Keratinocyte (primary cell): Measurements from ENCODE around the gene CACFD1. TPM values are rescaled to one million over a fixed set of nuclear protein-coding genes. Genes with fewer than 3 reads are reported as not detected.

Experiments used
- DNase-seq: peaks from one replicate; pipeline ENCODE4 v3.0.0-alpha.2; 2011; ENCODE audit warnings: low read depth, missing footprints, low spot score
- FAIRE-seq: peaks from 2 replicates; lab custom pipeline; 2011; peaks lifted over from hg19 to GRCh38; lab: Jason Lieb, UNC
- H2AFZ ChIP-seq: 2 replicates; pipeline ENCODE4 v1.6.0; 2012; ENCODE audit warnings: low read length, control low read depth, inconsistent platforms; ENCODE audit not compliant: control insufficient read depth
- H3K27ac ChIP-seq: 2 replicates; pipeline ENCODE4 v1.5.1; 2011; ENCODE audit warnings: low read length; ENCODE audit not compliant: control insufficient read depth, insufficient read depth
- H3K27me3 ChIP-seq: 3 replicates; pipeline ENCODE4 v1.6.0; 2011; ENCODE audit warnings: low read length; ENCODE audit not compliant: control insufficient read depth, insufficient read depth; ENCODE audit errors: extremely low read depth
- H3K36me3 ChIP-seq, 2 experiments: 2 replicates in 1 of 2; 3 replicates in 1 of 2; pipeline ENCODE4 v1.5.1; 2011; ENCODE audit warnings: low read length in 2 of 2, mild to moderate bottlenecking in 1 of 2; ENCODE audit not compliant: control insufficient read depth in 2 of 2, insufficient read depth in 2 of 2; ENCODE audit errors: extremely low read depth in 1 of 2
- H3K4me1 ChIP-seq: 3 replicates; pipeline ENCODE4 v1.5.1; 2011; ENCODE audit warnings: low read length; ENCODE audit not compliant: control insufficient read depth, insufficient read depth; ENCODE audit errors: extremely low read depth
- H3K4me2 ChIP-seq: 3 replicates; pipeline ENCODE4 v1.6.0; 2011; ENCODE audit warnings: low read depth, low read length; ENCODE audit not compliant: control insufficient read depth, insufficient read depth; ENCODE audit errors: extremely low read depth
- H3K4me3 ChIP-seq, 3 experiments: fragments of 200-600 bp in 1 of 3; sonication (generic) in 1 of 3; 2 replicates in 2 of 3; 3 replicates in 1 of 3; pipeline ENCODE4 v1.5.1; 2011 to 2016; ENCODE audit warnings: low read length in 3 of 3, mild to moderate bottlenecking in 3 of 3, control low read depth in 2 of 3, inconsistent platforms in 1 of 3, low read depth in 1 of 3, mixed read lengths in 1 of 3, mixed run types in 1 of 3, moderate library complexity in 1 of 3; ENCODE audit not compliant: control insufficient read depth in 2 of 3, insufficient read depth in 2 of 3; ENCODE audit errors: extremely low read depth in 1 of 3
- H3K79me2 ChIP-seq: 2 replicates; pipeline ENCODE4 v1.6.0; 2012; ENCODE audit warnings: low read length; ENCODE audit not compliant: control insufficient read depth, insufficient read depth
- H3K9ac ChIP-seq: 3 replicates; pipeline ENCODE4 v1.6.0; 2011; ENCODE audit warnings: low read length; ENCODE audit not compliant: control insufficient read depth, insufficient read depth; ENCODE audit errors: extremely low read depth
- H3K9me1 ChIP-seq: 3 replicates; pipeline ENCODE4 v1.6.0; 2011; ENCODE audit warnings: low read length; ENCODE audit not compliant: control insufficient read depth, insufficient read depth; ENCODE audit errors: extremely low read depth
- H3K9me3 ChIP-seq: 2 replicates; pipeline ENCODE4 v1.5.1; 2012; ENCODE audit warnings: low read depth, low read length; ENCODE audit not compliant: control insufficient read depth
- H4K20me1 ChIP-seq: 3 replicates; pipeline ENCODE4 v1.6.0; 2011; ENCODE audit warnings: low read length; ENCODE audit not compliant: control insufficient read depth, insufficient read depth; ENCODE audit errors: extremely low read depth
- EZH2 ChIP-seq: IDR thresholded peaks from one replicate; pipeline ENCODE4 v1.6.1; 2012; ENCODE audit warnings: inconsistent platforms, mild to moderate bottlenecking, low read length, moderate library complexity
- dilution Hi-C: fragments of 300-500 bp; cut with MboI; formaldehyde crosslinking; loops from one replicate; pipeline ENCODE4 v1.7.0; 2020; ENCODE audit warnings: low sequenced_read_pairs; ENCODE audit not compliant: extremely low pct_ligation_motif_present
- polyA plus RNA-seq, 5 experiments: library from polyadenylated mRNA; depleted of rRNA in 3 of 5; stranded (reverse) in 3 of 5; stranded (forward) in 1 of 5; unstranded in 1 of 5; fragments of >200 nt; gene quantifications; 1 replicate in 1 of 5; 2 replicates in 3 of 5; 3 replicates in 1 of 5; pipeline versions ENCODE4 v1.2.1 to v1.2.3, GENCODE V29; 2011 to 2012; ENCODE audit warnings: missing spikeins in 2 of 5, low read depth in 1 of 5, low replicate concordance in 1 of 5
- TF ChIP-seq, protein P1 (sequence below), 3 experiments: IDR thresholded peaks in 1 of 3; conservative IDR thresholded peaks in 1 of 3; optimal IDR thresholded peaks in 1 of 3; 2 replicates in 2 of 3; 3 replicates in 1 of 3; pipeline versions ENCODE3 to v1.5.1; 2011; ENCODE audit warnings: low read length in 3 of 3, mild to moderate bottlenecking in 3 of 3, moderate library complexity in 2 of 3, control low read depth in 1 of 3, inconsistent platforms in 1 of 3; ENCODE audit not compliant: insufficient read depth in 2 of 3; ENCODE audit errors: extremely low read depth in 1 of 3

CACFD1 gene
- polyA plus RNA-seq, 1 donor (not counting 4 experiments of a cell fraction or from before 2014, with no cell fraction given): 3.4 TPM

DNA sequence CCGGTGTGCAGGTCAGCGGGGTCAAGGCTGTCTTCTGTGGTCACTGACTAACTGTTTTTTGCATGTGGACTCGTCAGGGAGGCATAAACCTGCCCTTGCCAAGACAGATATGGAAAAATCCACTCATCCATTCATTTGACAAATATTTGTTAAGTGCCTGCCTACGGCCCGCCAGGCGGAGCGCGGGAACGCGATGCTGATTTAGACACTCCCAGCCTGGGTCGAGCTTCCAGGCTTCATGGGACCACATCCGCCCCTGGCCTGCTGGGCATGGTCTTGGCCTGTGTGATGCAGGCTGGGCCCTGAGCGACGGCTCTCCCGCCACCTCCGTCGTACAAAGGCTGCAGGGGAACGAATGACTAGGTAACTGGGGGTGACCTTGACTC is 46.9 kb downstream of the CACFD1 start:
- no peak overlapping the region for H3K27ac ChIP-seq
- no peak for DNase-seq
- H3K4me1 ChIP-seq: peaks cover 12% of the 10 kb centered on the region
- H3K27me3 ChIP-seq: peaks cover 8% of the 10 kb centered on the region
- no peak overlapping the region for H3K4me3 ChIP-seq
- peaks cover under 1% of the 10 kb centered on the region for H3K9me3 ChIP-seq
- dilution Hi-C loops: no loop called here
- no peak overlapping the region for H3K9ac ChIP-seq
- H3K36me3 ChIP-seq: no peaks in the 10 kb centered on the region
- no peak for FAIRE-seq
- no peaks in the 10 kb centered on the region for H3K9me1 ChIP-seq
- TF ChIP-seq, protein P1, sequence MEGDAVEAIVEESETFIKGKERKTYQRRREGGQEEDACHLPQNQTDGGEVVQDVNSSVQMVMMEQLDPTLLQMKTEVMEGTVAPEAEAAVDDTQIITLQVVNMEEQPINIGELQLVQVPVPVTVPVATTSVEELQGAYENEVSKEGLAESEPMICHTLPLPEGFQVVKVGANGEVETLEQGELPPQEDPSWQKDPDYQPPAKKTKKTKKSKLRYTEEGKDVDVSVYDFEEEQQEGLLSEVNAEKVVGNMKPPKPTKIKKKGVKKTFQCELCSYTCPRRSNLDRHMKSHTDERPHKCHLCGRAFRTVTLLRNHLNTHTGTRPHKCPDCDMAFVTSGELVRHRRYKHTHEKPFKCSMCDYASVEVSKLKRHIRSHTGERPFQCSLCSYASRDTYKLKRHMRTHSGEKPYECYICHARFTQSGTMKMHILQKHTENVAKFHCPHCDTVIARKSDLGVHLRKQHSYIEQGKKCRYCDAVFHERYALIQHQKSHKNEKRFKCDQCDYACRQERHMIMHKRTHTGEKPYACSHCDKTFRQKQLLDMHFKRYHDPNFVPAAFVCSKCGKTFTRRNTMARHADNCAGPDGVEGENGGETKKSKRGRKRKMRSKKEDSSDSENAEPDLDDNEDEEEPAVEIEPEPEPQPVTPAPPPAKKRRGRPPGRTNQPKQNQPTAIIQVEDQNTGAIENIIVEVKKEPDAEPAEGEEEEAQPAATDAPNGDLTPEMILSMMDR (optimal IDR thresholded peaks at IDR 0.05 in 1 of 3, IDR thresholded peaks at IDR 0.05 in 1 of 3, conservative IDR thresholded peaks at IDR 0.05 in 1 of 3; ENCODE audit: extremely low read depth in 1 of 3, insufficient read depth in 2 of 3, low read length in 3 of 3): no peak
- no peak for TF ChIP-seq EZH2
- no peak overlapping the region for H2AFZ ChIP-seq
- H4K20me1 ChIP-seq: no peaks in the 10 kb centered on the region
- H3K4me2 ChIP-seq: no peak overlapping the region
- no peaks in the 10 kb centered on the region for H3K79me2 ChIP-seq

DNA sequence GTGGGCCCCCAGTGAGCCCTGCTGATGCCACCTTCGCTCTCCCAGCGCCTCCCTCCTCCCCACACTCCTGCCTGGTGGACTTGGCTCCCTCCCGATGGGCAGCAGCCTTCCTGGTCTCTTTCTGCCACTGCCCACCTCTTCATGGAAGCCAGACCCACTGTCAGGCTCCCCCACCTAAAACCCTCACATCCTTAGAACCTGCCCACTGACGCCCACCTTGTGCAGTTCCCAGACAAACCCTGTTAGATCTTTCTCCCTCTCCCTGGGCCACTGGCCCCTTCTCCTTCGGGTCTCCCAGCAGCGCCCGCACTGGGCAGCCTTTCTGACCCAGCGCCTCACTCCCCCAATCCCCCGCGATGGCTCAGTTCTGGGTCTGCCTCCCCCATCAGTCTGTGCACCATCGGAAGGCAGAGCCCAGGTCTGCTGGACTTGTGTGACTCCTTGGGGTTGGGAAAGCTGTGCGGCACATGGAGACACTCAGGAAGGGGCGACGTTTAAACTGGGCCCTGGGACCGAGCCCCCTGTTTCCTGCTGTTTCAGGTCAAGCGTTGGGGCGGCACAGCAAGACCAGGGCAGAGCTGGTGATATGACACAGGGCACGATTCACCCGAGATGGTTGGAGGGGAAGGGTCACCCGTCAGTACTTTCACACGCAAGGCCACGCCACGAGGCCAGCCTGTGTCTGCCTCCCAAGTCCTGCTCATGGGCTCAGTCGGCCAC is 47.6 kb downstream of the CACFD1 start:
- Histone ChIP-seq H3K36me3 (no peaks in the 10 kb centered on the region), H3K27me3 (peaks cover 8% of the 10 kb centered on the region), H4K20me1 (no peaks in the 10 kb centered on the region), H3K4me3 (no peak overlapping the region), H2AFZ (no peak overlapping the region), H3K4me1 (peaks cover 12% of the 10 kb centered on the region), H3K79me2 (no peaks in the 10 kb centered on the region), H3K9me3 (peaks cover 2% of the 10 kb centered on the region), H3K27ac (no peak overlapping the region), H3K9ac (no peak overlapping the region), H3K4me2 (no peak overlapping the region), H3K9me1 (no peaks in the 10 kb centered on the region)
- no peak for TF ChIP-seq EZH2
- TF ChIP-seq, protein P1 (optimal IDR thresholded peaks at IDR 0.05 in 1 of 3, IDR thresholded peaks at IDR 0.05 in 1 of 3, conservative IDR thresholded peaks at IDR 0.05 in 1 of 3; ENCODE audit: extremely low read depth in 1 of 3, insufficient read depth in 2 of 3, low read length in 3 of 3): no peak
- dilution Hi-C loops: no loop called here
- no peak for FAIRE-seq
- DNase-seq: no peak
